ENCODE data around the gene BSDC1.
"Not testable (repeated sequence)": the region's sequence is repeated elsewhere in the genome, so short reads cannot be mapped to it uniquely, and the experiment has no call there.

Gene BSDC1

DNA sequence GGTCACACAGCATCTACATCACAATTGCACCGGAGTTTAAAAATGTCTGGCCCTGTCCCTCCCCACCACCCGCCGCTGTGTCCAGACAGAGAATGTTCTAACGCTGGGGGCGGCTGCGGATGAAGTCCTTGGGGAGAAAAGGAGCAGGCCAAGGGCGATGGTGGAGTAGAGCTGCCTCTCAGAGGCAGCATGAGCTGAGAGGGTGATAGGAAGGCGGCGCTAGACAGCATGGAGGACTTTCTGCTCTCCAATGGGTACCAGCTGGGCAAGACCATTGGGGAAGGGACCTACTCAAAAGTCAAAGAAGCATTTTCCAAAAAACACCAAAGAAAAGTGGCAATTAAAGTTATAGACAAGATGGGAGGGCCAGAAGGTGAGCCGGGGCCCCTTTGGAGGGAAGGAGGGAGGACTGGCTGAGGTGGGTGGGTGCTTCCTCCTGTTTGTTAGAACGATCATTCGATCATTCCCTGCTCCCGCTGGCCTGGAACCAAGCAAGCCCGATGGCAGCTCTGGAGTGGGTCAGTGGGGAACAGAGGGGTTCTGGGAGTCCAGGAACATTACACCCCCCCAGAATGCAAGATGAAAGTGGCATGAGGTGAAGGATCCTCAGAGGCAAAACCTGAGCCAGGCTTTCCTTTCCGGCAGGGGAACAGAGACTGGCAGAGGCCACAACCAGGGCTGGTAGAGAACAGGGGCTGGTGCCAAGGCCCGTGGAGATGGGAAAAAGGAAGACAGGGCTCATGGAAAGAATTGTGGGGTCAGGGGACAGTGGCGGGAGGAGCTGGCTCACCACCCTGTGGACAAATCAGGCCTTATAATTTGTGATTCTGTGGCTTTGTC, 31.5 kb downstream of the BSDC1 start, which contains the start of the genes FAM229A and TSSK3:
Gene FAM229A, minus strand, starts transcription at position 12 of the 840 bp plus-strand sequence. CDS start 394 bp downstream, outside the sequence.
Gene TSSK3, plus strand, starts transcription at position 66 of the 840 bp plus-strand sequence. Its CDS starts 163 bp downstream, at position 229.
- no peak for DNase-seq (ENCODE audit: low spot score)
- TF ChIP-seq, protein P1, sequence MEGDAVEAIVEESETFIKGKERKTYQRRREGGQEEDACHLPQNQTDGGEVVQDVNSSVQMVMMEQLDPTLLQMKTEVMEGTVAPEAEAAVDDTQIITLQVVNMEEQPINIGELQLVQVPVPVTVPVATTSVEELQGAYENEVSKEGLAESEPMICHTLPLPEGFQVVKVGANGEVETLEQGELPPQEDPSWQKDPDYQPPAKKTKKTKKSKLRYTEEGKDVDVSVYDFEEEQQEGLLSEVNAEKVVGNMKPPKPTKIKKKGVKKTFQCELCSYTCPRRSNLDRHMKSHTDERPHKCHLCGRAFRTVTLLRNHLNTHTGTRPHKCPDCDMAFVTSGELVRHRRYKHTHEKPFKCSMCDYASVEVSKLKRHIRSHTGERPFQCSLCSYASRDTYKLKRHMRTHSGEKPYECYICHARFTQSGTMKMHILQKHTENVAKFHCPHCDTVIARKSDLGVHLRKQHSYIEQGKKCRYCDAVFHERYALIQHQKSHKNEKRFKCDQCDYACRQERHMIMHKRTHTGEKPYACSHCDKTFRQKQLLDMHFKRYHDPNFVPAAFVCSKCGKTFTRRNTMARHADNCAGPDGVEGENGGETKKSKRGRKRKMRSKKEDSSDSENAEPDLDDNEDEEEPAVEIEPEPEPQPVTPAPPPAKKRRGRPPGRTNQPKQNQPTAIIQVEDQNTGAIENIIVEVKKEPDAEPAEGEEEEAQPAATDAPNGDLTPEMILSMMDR (IDR thresholded peaks at IDR 0.05; ENCODE audit: extremely low read depth, missing control alignments), result no peak

DNA sequence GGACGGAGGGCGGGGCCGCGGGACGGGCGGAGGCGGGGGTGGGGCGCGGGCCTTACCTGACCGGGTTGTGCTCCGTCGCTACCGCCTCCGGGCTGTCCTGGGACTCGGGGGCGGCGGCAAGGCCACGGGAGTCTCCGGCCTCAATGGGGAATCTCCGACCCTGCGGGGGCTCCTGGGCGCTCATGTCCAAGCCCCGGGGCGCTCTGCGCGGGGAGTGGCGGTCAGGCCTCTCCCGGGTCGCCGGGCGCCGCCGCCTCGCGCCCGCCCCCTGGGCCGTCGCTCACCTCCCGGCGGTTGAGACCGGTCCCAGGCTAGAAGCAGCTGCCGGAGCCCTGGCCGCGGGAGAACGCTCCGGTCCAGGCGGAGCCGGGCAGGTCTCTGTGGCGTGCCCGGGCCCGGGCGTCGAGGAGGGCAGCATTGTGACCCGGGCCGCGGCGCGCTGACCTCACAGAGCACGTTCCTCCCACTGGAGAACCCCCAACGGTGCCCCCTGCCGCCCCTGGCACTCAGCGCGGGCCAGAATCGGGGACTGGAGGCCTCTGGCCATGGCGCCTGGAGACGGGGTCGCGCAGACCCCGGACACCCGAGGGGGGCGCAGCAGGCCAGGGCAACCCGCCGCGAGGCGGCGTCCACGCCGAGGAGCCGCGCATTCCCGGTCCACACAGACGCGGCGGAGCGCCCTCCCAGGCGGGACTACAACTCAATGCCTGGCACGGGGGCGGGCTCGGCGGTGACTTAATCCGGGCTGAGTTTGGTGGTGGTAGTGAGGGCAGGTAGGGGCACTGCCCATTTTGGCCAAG, 32.4 kb downstream of the BSDC1 start:
- peak; percentile 74 for DNase-seq (ENCODE audit: low spot score)
- TF ChIP-seq, protein P1 (IDR thresholded peaks at IDR 0.05; ENCODE audit: extremely low read depth, missing control alignments), result no peak

- TF ChIP-seq, protein P1 (IDR thresholded peaks at IDR 0.05; ENCODE audit: extremely low read depth, missing control alignments), result no peak
- DNase-seq (ENCODE audit: low spot score), result no peak
Observed at GRCh38 chr1:32361308-32361673, 33.0 kb downstream of the BSDC1 start.

- DNase-seq (ENCODE audit: low spot score), result no peak
- TF ChIP-seq, protein P1 (IDR thresholded peaks at IDR 0.05; ENCODE audit: extremely low read depth, missing control alignments), result no peak
Observed at GRCh38 chr1:32358435-32358834, 35.8 kb downstream of the BSDC1 start.

GRCh38 chr1:32357614-32358013, 36.6 kb downstream of the BSDC1 start:
- TF ChIP-seq, protein P1 (IDR thresholded peaks at IDR 0.05; ENCODE audit: extremely low read depth, missing control alignments), result no peak
- no peak for DNase-seq (ENCODE audit: low spot score)

DNA sequence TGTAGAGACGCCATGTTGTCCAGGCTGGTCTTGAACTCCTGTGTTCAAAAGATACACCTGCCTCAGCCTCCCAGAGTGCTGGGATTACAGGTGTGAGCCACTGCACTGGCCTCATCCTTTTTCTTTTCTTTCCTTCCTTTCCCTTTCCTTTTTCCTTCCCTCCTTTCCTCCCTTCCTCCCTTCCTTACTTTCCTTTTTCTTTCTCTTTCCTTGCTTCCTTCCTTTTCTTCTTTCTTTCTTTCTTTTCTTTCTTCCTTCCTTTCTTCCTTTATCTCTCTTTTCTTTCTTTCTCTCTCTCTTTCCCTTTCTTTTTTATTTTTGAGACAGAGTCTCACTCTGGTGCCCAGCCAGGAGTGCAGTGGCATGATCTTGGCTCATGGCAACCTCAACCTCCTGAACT, 37.8 kb downstream of the BSDC1 start:
- TF ChIP-seq, protein P1 (IDR thresholded peaks at IDR 0.05; ENCODE audit: extremely low read depth, missing control alignments), result no peak
- no peak for DNase-seq (ENCODE audit: low spot score)

- not testable (repeated sequence) for DNase-seq (ENCODE audit: low spot score)
Observed at GRCh38 chr1:32355778-32356177, 38.5 kb downstream of the BSDC1 start.

Data from GM20000 (cell line).